Spinal cord (tissue), 10 donors: ENCODE data around the gene AP2B1. TPM values are rescaled to one million over a fixed set of nuclear protein-coding genes. Genes with fewer than 3 reads are reported as not detected.

Experiments
- DNase-seq, 6 donors: peaks; one replicate each; pipeline versions ENCODE4 v3.0.0 to v3.0.0-alpha.2; 2013 to 2015; ENCODE audit warnings: low spot score in 6 of 6, low read depth in 4 of 6
- H3K27ac ChIP-seq: one replicate; pipeline ENCODE4 v1.5.1; 2013; ENCODE audit warnings: low read depth, low read length, control low read depth
- H3K27me3 ChIP-seq: one replicate; pipeline ENCODE4 v1.6.1; 2013; ENCODE audit warnings: low read length; ENCODE audit not compliant: control insufficient read depth, insufficient read depth
- H3K36me3 ChIP-seq: one replicate; pipeline ENCODE4 v1.6.1; 2013; ENCODE audit warnings: low read length; ENCODE audit not compliant: control insufficient read depth, insufficient read depth
- H3K4me1 ChIP-seq: one replicate; pipeline ENCODE4 v1.6.1; 2013; ENCODE audit warnings: low read length; ENCODE audit not compliant: control insufficient read depth, insufficient read depth
- H3K4me3 ChIP-seq: one replicate; pipeline ENCODE4 v1.5.1; 2013; ENCODE audit warnings: low read depth, low read length, control low read depth
- H3K9me3 ChIP-seq: one replicate; pipeline ENCODE4 v1.6.1; 2013; ENCODE audit warnings: low read length; ENCODE audit not compliant: control insufficient read depth, insufficient read depth
- WGBS: methylation state at CpG from one replicate; pipeline ENCODE4 v1.1.5; 2013; ENCODE audit warnings: missing lambda C conversion rate; ENCODE audit not compliant: insufficient coverage; 5-methylcytosine and 5-hydroxymethylcytosine counted together
- polyA plus RNA-seq, 2 donors: library from polyadenylated mRNA; unstranded; fragments of 120-200 nt; gene quantifications; one replicate each; pipeline ENCODE4 v1.2.1, GENCODE V29; 2013; ENCODE audit not compliant: insufficient read length in 2 of 2
- total RNA-seq, 2 donors: library from RNA; depleted of rRNA in 1 of 2; stranded (reverse); fragments of 120-200 nt in 1 of 2; fragments of >200 nt in 1 of 2; gene quantifications; one replicate each; pipeline versions ENCODE4 v1.2.3 to v1.2.4, GENCODE V29; 2013 to 2014
- donor health status: healthy.

AP2B1 gene
- total and polyA plus RNA-seq, 4 donors, result 115 to 287 (median 217) TPM

- Histone ChIP-seq H3K4me3 (no peak overlapping the region), H3K27ac (no peak overlapping the region), H3K27me3 (no peaks in the 10 kb centered on the region), H3K36me3 (peaks cover 11% of the 10 kb centered on the region), H3K9me3 (no peaks in the 10 kb centered on the region), H3K4me1 (peaks cover 27% of the 10 kb centered on the region)
- 63% methylated on average over 5 of the region's 5 CpGs for WGBS
- no peak for DNase-seq
Observed at GRCh38 chr17:35727635-35728034, 140.5 kb downstream of the AP2B1 start.

- no peaks in the 10 kb centered on the region for H3K27me3 ChIP-seq
- H3K27ac ChIP-seq, result no peak overlapping the region
- no peak for DNase-seq
- no peaks in the 10 kb centered on the region for H3K9me3 ChIP-seq
- H3K36me3 ChIP-seq, result peaks cover 12% of the 10 kb centered on the region
- H3K4me3 ChIP-seq, result no peak overlapping the region
- peaks cover 29% of the 10 kb centered on the region for H3K4me1 ChIP-seq
- 100% methylated on average over 2 of the region's 3 CpGs for WGBS
Observed at GRCh38 chr17:35728551-35728950, 141.4 kb downstream of the AP2B1 start.

GRCh38 chr17:35729405-35729833 lies 142.3 kb downstream of the AP2B1 start:
- Histone ChIP-seq H3K27ac (no peak overlapping the region), H3K4me1 (peaks cover 29% of the 10 kb centered on the region), H3K27me3 (no peaks in the 10 kb centered on the region), H3K4me3 (no peak overlapping the region), H3K9me3 (no peaks in the 10 kb centered on the region), H3K36me3 (peaks cover 13% of the 10 kb centered on the region)
- WGBS, result 69% methylated on average over 2 of the region's 4 CpGs
- no peak for DNase-seq

GRCh38 chr17:35730400-35731005 lies 143.4 kb downstream of the AP2B1 start:
- H3K4me1 ChIP-seq, result peaks cover 29% of the 10 kb centered on the region
- no peaks in the 10 kb centered on the region for H3K9me3 ChIP-seq
- peaks cover 24% of the 10 kb centered on the region for H3K36me3 ChIP-seq
- DNase-seq, result no peak
- H3K27ac ChIP-seq, result no peak overlapping the region
- H3K27me3 ChIP-seq, result no peaks in the 10 kb centered on the region
- 76% methylated on average over 5 of the region's 10 CpGs for WGBS
- H3K4me3 ChIP-seq, result no peak overlapping the region

GRCh38 chr17:35731239-35731916 lies 144.3 kb downstream of the AP2B1 start, which contains the start of gene RASL10B:
Gene RASL10B, plus strand, starts transcription at chr17:35731639. Its CDS starts 3,546 bp downstream, at chr17:35735185.
- no peaks in the 10 kb centered on the region for H3K9me3 ChIP-seq
- H3K36me3 ChIP-seq, result peaks cover 30% of the 10 kb centered on the region
- H3K27me3 ChIP-seq, result no peaks in the 10 kb centered on the region
- DNase-seq, result peak in 2 of 6 donors; percentile 84 to 87
- peak within 1 kb of the TSS; percentile 57 for H3K27ac ChIP-seq
- peak within 1 kb of the TSS; percentile 52 for H3K4me3 ChIP-seq
- 3% methylated on average over 21 of the region's 44 CpGs for WGBS
- peaks cover 24% of the 10 kb centered on the region for H3K4me1 ChIP-seq

GRCh38 chr17:35731917-35732805 lies 145.0 kb downstream of the AP2B1 start:
- peak in 1 of 6 donors; percentile 66 for DNase-seq

GRCh38 chr17:35732806-35733136 lies 145.6 kb downstream of the AP2B1 start:
- Histone ChIP-seq H3K27ac (no peak overlapping the region), H3K36me3 (peaks cover 25% of the 10 kb centered on the region), H3K9me3 (no peaks in the 10 kb centered on the region), H3K4me3 (peak overlapping the region; percentile 52), H3K4me1 (peaks cover 15% of the 10 kb centered on the region), H3K27me3 (no peaks in the 10 kb centered on the region)
- WGBS, result 50% methylated on average over 1 of the region's 1 CpG
- no peak for DNase-seq

More at GRCh38 chr17:35731917-35732805, 145.0 kb downstream of the AP2B1 start:
- Histone ChIP-seq H3K4me1 (peaks cover 16% of the 10 kb centered on the region), H3K36me3 (peaks cover 25% of the 10 kb centered on the region), H3K27me3 (no peaks in the 10 kb centered on the region), H3K27ac (peak overlapping the region; percentile 57), H3K9me3 (no peaks in the 10 kb centered on the region), H3K4me3 (peak overlapping the region; percentile 52)
- 6% methylated on average over 22 of the region's 47 CpGs for WGBS

- no peak overlapping the region for H3K27ac ChIP-seq
- no peaks in the 10 kb centered on the region for H3K9me3 ChIP-seq
- no peak for DNase-seq
- no peak overlapping the region for H3K4me3 ChIP-seq
- WGBS, result 96% methylated on average over 4 of the region's 6 CpGs
- no peaks in the 10 kb centered on the region for H3K27me3 ChIP-seq
- peaks cover 15% of the 10 kb centered on the region for H3K4me1 ChIP-seq
- H3K36me3 ChIP-seq, result peaks cover 25% of the 10 kb centered on the region
Observed at GRCh38 chr17:35733366-35733765, 146.2 kb downstream of the AP2B1 start.

GRCh38 chr17:35734396-35734795 lies 147.3 kb downstream of the AP2B1 start:
- H3K4me1 ChIP-seq, result peaks cover 15% of the 10 kb centered on the region
- H3K27ac ChIP-seq, result no peak overlapping the region
- WGBS, result 92% methylated on average over 6 of the region's 7 CpGs
- no peak overlapping the region for H3K4me3 ChIP-seq
- H3K27me3 ChIP-seq, result no peaks in the 10 kb centered on the region
- peaks cover 25% of the 10 kb centered on the region for H3K36me3 ChIP-seq
- H3K9me3 ChIP-seq, result no peaks in the 10 kb centered on the region
- DNase-seq, result no peak
